Stimulated activated naive CD8-positive, alpha-beta T cell treated with anti-CD3 and anti-CD28 coated beads, Interleukin-15, Interleukin-2, amounts not matched to agents 100 ng/mL and 50 ng/mL, for 24 hours (primary cell): Measurements from ENCODE around the gene DNMT3B.

ENCODE experiments used
- H3K27ac Mint-ChIP-seq: one replicate; pipeline ENCODE4 v1.8.0; 2021; ENCODE audit warnings: mild to moderate bottlenecking, mixed read lengths
- H3K27me3 Mint-ChIP-seq: one replicate; pipeline ENCODE4 v1.8.0; 2021; ENCODE audit warnings: mixed read lengths
- H3K36me3 Mint-ChIP-seq: one replicate; pipeline ENCODE4 v1.8.0; 2021; ENCODE audit warnings: low read depth, mixed read lengths
- H3K4me1 Mint-ChIP-seq: one replicate; pipeline ENCODE4 v1.8.0; 2021; ENCODE audit warnings: low read depth, mixed read lengths
- H3K4me3 Mint-ChIP-seq: one replicate; pipeline ENCODE4 v1.8.0; 2021; ENCODE audit warnings: mild to moderate bottlenecking, mixed read lengths
- H3K9me3 Mint-ChIP-seq: one replicate; pipeline ENCODE4 v1.8.0; 2021; ENCODE audit warnings: mixed read lengths

DNMT3B gene

DNA sequence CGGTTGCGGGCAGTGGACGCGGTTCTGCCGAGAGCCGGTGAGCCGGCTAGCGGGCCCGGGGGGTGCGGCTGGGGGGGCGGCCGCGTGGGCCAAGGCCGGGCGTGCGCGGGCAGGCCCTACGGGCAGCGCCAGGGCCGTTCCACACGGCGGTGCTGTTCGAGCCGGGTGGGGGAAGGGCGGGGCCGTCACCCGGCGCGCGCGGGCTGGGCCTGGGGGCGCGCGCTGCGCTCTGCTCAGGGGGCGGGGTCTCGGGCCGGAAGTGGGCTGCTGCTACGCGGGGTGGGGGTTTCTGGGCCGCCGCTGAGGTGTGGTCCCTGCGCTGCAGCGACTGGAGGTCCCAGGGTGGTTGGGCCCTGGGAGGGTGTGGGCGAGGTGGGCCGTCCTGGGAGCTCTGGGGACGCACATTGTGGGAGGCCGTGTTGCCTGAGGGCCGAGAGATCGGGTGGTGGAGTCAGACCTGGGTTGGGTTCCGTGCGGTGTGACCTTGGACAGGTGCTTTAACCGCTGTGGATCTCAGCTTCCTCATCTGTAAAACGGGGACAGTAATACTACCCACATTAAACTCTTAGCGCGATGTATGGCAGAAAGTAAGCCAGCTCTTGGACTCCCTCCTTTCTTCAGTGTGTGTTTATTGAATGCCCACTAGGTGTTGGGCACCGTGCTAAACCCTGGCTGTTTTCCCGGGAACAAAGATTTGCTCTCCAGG lies 58.0 kb downstream of the DNMT3B start:
- Mint-ChIP-seq H3K27ac (peak overlapping the region; percentile 92), H3K9me3 (no peaks in the 10 kb centered on the region), H3K27me3 (no peaks in the 10 kb centered on the region), H3K4me1 (peaks cover 45% of the 10 kb centered on the region), H3K4me3 (peak overlapping the region; percentile 94), H3K36me3 (peaks cover 21% of the 10 kb centered on the region)

DNA sequence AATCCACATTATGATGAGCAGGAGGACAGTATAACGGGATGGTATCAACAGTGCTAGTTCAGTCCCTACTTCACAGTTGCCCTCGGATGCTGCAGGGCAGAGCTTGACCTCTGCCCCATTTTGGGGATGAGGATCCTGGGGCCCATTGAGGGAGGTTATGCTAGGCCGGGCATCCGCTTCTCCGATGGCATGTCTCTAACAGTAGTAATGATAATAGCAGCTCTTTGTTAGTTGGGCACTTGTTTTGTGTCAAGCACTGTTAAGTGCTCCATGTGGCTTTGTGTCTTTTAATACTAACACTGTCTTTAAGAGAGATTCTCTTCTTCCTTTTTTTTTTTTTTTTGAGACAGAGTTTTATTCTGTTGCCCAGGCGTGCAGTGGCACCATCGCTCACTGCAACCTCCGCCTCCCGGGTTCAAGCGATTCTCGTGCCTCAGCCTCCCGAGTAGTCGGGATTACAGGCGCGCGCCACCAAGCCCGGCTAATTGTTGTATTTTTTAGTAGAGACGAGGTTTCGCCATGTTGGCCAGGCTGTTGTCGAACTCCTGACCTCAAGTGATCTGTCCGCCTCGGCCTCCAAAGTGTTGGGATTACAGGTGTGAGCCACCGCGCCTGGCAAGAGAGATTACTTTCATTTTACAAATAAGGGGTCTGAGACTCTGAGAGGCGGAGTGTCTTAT lies 58.7 kb downstream of the DNMT3B start:
- H3K4me3 Mint-ChIP-seq = peak overlapping the region; percentile 94
- H3K4me1 Mint-ChIP-seq = peaks cover 50% of the 10 kb centered on the region
- H3K36me3 Mint-ChIP-seq = peaks cover 26% of the 10 kb centered on the region
- peak overlapping the region; percentile 92 for H3K27ac Mint-ChIP-seq
- H3K9me3 Mint-ChIP-seq = no peaks in the 10 kb centered on the region
- no peaks in the 10 kb centered on the region for H3K27me3 Mint-ChIP-seq

DNA sequence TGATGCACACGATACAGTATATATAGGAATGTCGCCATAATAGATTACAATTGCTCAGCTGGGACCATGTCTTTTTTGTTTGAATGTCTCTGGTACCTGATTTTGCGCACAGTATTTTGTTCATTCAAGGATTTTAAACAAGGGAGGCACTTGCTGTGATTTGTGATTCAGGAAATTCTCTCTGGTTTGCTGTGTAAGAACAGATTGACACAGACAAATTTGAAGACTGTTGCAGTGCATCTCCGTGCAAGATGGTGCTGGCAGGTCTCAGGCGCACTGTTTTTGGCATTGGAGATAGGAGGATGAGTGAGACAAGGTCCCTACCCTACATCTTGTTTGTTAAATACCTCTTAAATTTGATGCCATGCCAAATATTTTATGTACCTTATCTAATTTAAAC lies 60.0 kb downstream of the DNMT3B start:
- Mint-ChIP-seq H3K27ac (no peak overlapping the region), H3K9me3 (no peaks in the 10 kb centered on the region), H3K4me3 (no peak overlapping the region), H3K36me3 (peaks cover 35% of the 10 kb centered on the region), H3K4me1 (peaks cover 55% of the 10 kb centered on the region), H3K27me3 (no peaks in the 10 kb centered on the region)

DNA sequence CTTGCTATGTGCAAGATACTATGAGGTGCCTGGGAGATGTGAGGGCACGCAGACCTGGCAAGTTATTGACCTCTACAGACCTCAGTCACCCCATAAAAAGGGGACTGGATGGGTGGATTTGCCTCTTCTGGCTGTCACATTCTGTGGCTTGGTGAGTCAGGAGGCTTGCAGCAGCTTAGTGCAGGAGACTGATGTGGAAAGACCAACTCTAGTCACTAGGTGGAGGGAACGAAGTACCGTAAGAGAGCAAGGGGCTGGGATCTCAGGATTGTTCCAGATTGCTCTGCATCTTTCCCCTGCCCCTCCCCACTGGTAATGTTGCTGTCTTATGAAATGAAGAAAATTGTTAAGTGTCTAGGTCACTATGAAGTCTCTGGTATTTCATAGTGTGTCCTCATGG lies 60.9 kb downstream of the DNMT3B start:
- Mint-ChIP-seq H3K27me3 (no peaks in the 10 kb centered on the region), H3K27ac (peak overlapping the region; percentile 63), H3K4me3 (peak overlapping the region; percentile 21), H3K4me1 (peaks cover 59% of the 10 kb centered on the region), H3K36me3 (peaks cover 43% of the 10 kb centered on the region), H3K9me3 (no peaks in the 10 kb centered on the region)

DNA sequence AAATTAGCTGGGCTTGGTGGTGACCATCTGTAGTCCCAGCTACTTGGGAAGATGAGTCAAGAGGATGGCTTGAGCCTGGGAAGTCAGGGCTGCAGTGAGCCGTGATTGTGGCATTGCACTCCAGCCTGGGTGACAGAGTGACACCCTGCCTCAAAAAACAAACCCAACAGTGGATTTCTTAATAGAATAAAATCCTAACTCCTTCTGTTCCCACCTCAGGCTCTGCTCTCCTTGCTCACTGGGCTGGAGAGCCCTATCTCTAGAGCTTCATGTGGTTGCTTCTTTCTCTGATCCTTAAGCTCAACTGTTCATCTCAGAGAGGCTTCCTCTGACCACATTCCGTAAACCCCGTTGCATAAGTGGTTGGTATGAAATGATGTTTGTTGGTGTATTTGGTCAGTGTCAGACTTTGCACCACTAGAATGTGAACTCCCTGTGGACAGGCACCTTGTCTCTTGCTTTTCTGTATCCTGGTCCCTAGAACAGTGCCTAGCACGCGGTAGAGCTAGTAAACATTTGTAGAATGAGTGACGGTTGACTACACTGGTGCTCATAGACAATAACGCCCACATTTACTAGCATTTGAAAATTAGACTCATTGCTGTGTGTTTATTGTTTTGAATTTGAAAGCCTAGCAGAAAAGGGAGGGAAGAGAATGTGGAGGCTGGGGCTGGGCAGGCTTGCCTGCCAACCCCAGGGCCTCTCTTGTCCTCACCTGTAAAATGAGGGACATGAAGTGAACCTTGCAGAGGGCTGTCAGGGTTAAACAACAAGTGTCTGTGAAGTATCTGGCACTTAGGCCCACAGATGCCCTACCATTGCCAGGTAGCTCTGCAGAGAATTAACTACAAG lies 61.8 kb downstream of the DNMT3B start:
- Mint-ChIP-seq H3K4me1 (peaks cover 63% of the 10 kb centered on the region), H3K36me3 (peaks cover 50% of the 10 kb centered on the region), H3K9me3 (no peaks in the 10 kb centered on the region), H3K4me3 (no peak overlapping the region), H3K27ac (peak overlapping the region; percentile 63), H3K27me3 (no peaks in the 10 kb centered on the region)

DNA sequence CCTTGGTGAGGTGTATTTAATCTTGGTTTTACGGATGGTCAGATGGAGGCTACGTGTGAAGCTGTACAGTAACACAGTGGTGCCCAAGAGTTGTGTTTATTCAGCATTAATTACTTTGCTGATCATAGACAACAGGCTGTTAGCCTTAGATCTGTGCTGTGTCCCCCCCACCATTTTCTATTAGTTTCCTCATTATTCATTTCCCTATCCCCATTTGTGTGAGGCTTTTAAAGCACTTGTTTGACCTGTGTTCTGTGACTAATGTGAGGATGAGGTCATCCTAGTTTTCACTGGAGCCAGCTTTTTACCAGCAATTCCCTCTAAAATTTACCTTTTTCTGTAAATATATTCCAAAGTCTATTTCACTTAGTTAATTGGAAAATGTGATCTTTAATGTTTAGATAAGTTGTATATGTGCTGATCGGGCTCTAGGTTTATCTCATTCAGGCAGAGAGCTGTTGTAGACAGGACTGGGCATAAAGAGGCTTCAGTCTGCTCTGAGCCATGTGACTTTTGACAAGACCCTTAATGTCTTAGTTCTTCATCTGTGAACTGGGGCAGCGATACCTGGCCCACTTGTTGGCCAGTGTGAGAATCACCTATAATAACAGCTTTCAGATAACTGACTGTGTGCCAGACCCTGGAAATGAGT lies 66.0 kb downstream of the DNMT3B start:
- Mint-ChIP-seq H3K27me3 (no peaks in the 10 kb centered on the region), H3K4me1 (peaks cover 73% of the 10 kb centered on the region), H3K27ac (peak overlapping the region; percentile 62), H3K36me3 (peaks cover 77% of the 10 kb centered on the region), H3K9me3 (no peaks in the 10 kb centered on the region), H3K4me3 (no peak overlapping the region)

DNA sequence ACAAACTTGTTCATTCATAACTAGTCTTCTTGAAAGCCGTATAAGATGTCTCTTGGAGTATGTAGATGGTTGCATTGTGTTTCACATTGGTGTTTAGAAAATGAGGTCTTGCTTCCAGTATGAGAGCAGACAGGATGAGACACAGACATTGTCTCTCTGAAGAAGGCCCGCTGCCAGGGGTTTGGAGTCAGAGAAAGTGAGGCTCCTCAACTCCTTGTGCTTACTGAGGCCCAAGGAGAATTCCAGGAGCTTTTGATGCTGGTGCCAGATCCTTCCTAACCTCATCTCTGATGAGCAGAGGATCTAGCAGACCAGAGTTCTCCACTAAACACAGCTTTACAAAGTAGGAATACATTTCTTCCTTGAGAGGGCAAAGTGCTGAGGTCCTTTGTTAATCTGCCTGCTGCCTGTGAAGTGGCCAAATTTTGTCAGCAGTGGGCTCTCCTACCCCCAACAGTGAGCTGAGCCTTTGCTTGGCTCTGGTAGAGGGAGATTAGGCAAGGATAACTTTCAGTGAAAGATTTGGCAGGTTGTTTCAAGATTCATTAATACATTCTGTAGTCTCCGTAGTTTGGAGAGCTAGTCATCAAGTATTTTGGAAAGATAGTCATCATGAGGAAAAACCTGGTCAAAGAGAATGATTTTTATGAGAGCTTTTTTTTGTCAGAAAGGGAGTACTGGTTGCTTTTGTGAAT lies 67.3 kb downstream of the DNMT3B start:
- Mint-ChIP-seq H3K9me3 (no peaks in the 10 kb centered on the region), H3K4me1 (peaks cover 69% of the 10 kb centered on the region), H3K36me3 (peaks cover 78% of the 10 kb centered on the region), H3K4me3 (no peak overlapping the region), H3K27me3 (no peaks in the 10 kb centered on the region), H3K27ac (peak overlapping the region; percentile 23)

DNA sequence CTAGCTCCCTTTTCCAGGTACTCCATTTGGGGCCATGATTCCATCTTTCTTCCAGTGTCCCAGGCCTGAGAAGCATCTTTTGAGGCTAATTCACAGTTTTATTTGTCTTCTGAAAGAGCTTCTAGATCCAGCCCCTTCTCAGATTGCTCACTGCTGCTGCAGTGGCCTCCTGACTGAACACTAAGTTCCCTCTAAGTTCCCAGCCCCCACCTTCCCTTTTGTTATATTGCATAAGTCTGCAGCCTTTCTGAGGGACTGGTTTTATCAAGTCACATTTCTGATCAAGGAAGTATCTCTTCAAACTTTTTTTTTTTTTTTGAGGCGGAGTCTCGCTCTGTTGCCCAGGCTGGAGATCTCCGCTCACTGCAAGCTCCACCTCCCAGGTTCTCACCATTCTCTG lies 68.3 kb downstream of the DNMT3B start:
- peaks cover 65% of the 10 kb centered on the region for H3K4me1 Mint-ChIP-seq
- peak overlapping the region; percentile 23 for H3K27ac Mint-ChIP-seq
- H3K9me3 Mint-ChIP-seq = no peaks in the 10 kb centered on the region
- no peaks in the 10 kb centered on the region for H3K27me3 Mint-ChIP-seq
- no peak overlapping the region for H3K4me3 Mint-ChIP-seq
- peaks cover 82% of the 10 kb centered on the region for H3K36me3 Mint-ChIP-seq

DNA sequence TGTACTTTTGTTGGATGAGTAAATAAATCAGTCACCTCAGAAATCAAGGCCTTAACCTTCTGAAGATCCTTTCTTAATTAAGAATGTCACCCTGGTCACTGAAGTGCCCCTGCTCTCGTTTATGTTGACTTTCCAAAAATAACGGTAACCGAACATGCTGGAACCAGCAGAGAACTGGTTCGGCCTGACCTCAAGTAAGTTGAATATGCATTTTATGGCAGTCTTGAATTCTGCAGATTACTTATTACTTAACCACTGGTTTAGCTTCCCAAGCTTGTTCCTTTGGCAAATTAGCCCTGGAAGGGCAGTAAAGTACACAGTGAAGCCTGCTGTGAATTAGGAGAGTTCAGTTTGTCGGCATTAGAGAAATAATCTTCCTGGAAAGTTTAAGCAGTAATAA lies 69.8 kb downstream of the DNMT3B start:
- peak overlapping the region; percentile 47 for H3K4me3 Mint-ChIP-seq
- H3K36me3 Mint-ChIP-seq = peaks cover 84% of the 10 kb centered on the region
- H3K27me3 Mint-ChIP-seq = no peaks in the 10 kb centered on the region
- H3K27ac Mint-ChIP-seq = peak overlapping the region; percentile 45
- H3K4me1 Mint-ChIP-seq = peaks cover 57% of the 10 kb centered on the region
- H3K9me3 Mint-ChIP-seq = no peaks in the 10 kb centered on the region

DNA sequence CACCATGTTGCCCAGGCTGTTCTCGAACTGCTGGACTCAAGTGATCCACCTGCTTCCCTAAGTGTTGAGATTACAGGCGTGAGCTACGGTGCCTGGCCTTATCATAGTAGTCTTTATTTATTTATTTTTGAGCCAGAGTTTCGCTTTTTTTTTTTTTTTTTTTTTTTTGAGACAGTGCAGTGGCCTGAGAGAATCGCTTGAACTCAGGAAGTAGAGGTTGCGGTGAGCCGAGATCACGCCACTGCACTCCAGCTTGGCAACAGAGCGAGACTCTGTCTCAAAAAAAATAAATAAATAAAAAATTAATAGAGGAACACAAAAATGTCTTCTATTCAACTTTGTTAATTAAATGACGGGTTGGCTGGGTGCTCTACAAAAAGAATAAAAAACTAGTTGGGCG lies 70.5 kb downstream of the DNMT3B start:
- H3K9me3 Mint-ChIP-seq = no peaks in the 10 kb centered on the region
- H3K27ac Mint-ChIP-seq = peak overlapping the region; percentile 67
- H3K4me3 Mint-ChIP-seq = peak overlapping the region; percentile 30
- no peaks in the 10 kb centered on the region for H3K27me3 Mint-ChIP-seq
- H3K36me3 Mint-ChIP-seq = peaks cover 82% of the 10 kb centered on the region
- H3K4me1 Mint-ChIP-seq = peaks cover 57% of the 10 kb centered on the region

DNA sequence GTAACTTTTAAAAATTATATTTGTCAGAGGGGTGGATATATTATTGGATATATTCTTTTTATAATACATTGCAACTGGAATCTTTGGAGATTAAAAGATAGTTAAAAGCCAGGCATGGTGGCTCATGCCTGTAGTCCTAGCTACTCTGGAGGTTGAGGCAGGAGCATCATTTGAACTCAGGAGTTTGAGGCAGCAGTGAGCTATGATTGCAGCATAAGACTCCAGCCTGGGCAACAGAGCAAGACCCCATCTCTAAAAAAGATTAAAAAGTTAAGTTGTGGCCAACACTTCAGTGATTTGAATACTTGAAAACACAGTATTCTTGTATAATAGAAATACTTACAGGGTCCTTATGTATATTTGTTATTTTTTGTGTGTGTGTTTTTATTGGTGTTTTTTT lies 72.8 kb downstream of the DNMT3B start:
- no peaks in the 10 kb centered on the region for H3K9me3 Mint-ChIP-seq
- H3K36me3 Mint-ChIP-seq = peaks cover 83% of the 10 kb centered on the region
- H3K4me3 Mint-ChIP-seq = no peak overlapping the region
- peaks cover 53% of the 10 kb centered on the region for H3K4me1 Mint-ChIP-seq
- H3K27ac Mint-ChIP-seq = no peak overlapping the region
- no peaks in the 10 kb centered on the region for H3K27me3 Mint-ChIP-seq

DNA sequence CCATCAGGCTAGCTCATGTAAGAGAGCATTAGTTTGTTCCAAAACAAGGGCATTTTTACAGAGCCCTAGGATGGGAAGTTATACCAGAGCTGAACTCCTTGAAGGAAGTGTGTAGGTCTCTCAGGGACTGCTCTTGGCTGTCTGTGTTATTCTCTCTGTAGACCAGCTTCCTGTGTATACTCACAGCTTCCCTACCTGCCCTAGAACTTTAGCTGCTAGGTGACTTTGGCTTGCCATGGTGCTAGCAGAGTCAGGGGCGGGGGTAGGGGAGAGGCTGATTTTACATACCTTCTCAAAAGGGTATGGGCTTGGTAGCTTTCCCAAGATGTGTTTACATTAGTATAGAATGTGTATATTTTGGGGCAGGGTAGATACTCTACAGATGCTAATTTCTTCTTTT lies 75.0 kb downstream of the DNMT3B start:
- Mint-ChIP-seq H3K36me3 (peaks cover 75% of the 10 kb centered on the region), H3K27ac (no peak overlapping the region), H3K4me3 (no peak overlapping the region), H3K9me3 (no peaks in the 10 kb centered on the region), H3K27me3 (no peaks in the 10 kb centered on the region), H3K4me1 (peaks cover 42% of the 10 kb centered on the region)

DNA sequence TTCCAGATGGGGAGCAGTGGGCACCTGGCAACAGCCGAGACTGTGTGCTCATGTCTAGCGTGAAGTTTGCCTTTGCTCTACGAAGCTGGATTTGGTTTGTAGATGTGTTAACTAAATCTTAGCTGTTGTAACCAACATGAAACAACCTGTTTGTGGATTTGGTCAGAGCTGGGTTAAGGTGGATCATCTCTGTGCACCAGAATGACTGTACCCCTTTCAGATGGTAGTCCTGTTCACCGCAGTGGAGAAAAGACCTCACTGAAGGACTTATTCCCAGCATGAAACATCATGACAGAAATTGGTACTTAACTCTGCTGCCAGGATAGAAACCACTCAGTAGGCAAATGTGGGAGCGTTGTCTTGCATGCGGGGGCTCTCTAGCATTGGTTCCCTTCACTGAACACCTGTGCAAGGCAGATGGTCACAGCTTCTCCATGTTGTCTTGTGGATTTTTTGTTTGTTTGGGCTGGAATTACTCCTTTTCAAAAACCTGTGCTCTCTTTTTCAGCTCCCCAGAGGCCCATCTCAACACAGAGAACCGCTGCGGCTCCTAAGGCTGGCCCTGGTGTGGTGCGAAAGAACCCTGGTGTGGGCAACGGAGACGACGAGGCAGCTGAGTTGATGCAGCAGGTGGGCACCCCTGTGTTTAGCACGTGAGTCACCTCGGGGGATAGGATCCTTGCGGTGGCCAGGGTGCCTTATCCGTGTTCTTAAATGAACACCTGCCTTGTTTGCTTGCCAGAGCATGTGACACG lies 77.2 kb downstream of the DNMT3B start:
- peak overlapping the region; percentile 21 for H3K27ac Mint-ChIP-seq
- H3K4me3 Mint-ChIP-seq = no peak overlapping the region
- H3K4me1 Mint-ChIP-seq = peaks cover 26% of the 10 kb centered on the region
- H3K9me3 Mint-ChIP-seq = no peaks in the 10 kb centered on the region
- no peaks in the 10 kb centered on the region for H3K27me3 Mint-ChIP-seq
- peaks cover 73% of the 10 kb centered on the region for H3K36me3 Mint-ChIP-seq

DNA sequence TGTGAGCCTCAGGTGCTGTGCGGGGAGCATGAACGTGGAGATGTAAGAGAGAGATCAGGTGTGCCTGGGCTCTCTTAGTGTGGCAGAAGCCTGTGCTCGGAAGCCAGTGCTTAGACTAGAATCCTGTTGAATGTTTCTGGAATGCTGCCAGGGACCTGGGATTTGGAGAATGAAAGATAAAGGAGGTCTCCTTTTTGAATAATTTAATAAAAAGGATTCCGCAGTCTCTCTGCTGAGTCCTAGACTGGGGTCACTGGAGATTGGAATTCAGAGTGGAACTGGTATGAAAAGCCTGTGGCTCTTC lies 77.7 kb downstream of the DNMT3B start:
- H3K36me3 Mint-ChIP-seq = peaks cover 71% of the 10 kb centered on the region
- H3K27me3 Mint-ChIP-seq = no peaks in the 10 kb centered on the region
- H3K4me1 Mint-ChIP-seq = peaks cover 26% of the 10 kb centered on the region
- no peak overlapping the region for H3K4me3 Mint-ChIP-seq
- H3K9me3 Mint-ChIP-seq = no peaks in the 10 kb centered on the region
- H3K27ac Mint-ChIP-seq = peak overlapping the region; percentile 21
